BJ (cell line): Measurements from ENCODE around the gene RXYLT1. TPM values are rescaled to one million over a fixed set of nuclear protein-coding genes. Genes with fewer than 3 reads are reported as not detected.

Experiments
- CTCF ChIA-PET: fragments of 350-600 bp; formaldehyde crosslinking; extraction: SDS; loops from one replicate; lab custom pipeline; 2021; ENCODE audit warnings: antibody characterized with exemption, inconsistent platforms; lab: Yijun Ruan, JAX
- POLR2A ChIA-PET: fragments of 300-600 bp; sonication (Branson Sonifier 250); formaldehyde crosslinking; extraction: SDS; loops from one replicate; lab custom pipeline; 2021; ENCODE audit warnings: antibody characterized with exemption; lab: Charles Lee
- DNase-seq: peaks from one replicate; pipeline ENCODE4 v3.0.0-alpha.2; 2011; ENCODE audit warnings: low read depth
- H3K27me3 ChIP-seq: 2 replicates; pipeline ENCODE4 v1.6.0; 2011; ENCODE audit warnings: low read length; ENCODE audit not compliant: control insufficient read depth, insufficient read depth
- H3K36me3 ChIP-seq: 2 replicates; pipeline ENCODE4 v1.5.1; 2011; ENCODE audit warnings: low read length; ENCODE audit not compliant: control insufficient read depth, insufficient read depth
- H3K4me3 ChIP-seq: 2 replicates; pipeline ENCODE4 v1.5.1; 2011; ENCODE audit warnings: low read depth, mild to moderate bottlenecking, control low read depth, low read length
- polyA plus RNA-seq: library from polyadenylated mRNA; depleted of rRNA; stranded (reverse); fragments of >200 nt; gene quantifications from 2 replicates; pipeline ENCODE4 v1.2.3, GENCODE V29; 2011
- TF ChIP-seq, protein P1 (sequence below): IDR thresholded peaks from 2 replicates; pipeline ENCODE4 v1.5.1; 2011; ENCODE audit warnings: low read depth, mild to moderate bottlenecking, control low read depth, inconsistent platforms, low read length, moderate library complexity; ENCODE audit not compliant: insufficient read depth

RXYLT1 gene
- polyA plus RNA-seq, 1 experiment = 7.3 TPM

DNA sequence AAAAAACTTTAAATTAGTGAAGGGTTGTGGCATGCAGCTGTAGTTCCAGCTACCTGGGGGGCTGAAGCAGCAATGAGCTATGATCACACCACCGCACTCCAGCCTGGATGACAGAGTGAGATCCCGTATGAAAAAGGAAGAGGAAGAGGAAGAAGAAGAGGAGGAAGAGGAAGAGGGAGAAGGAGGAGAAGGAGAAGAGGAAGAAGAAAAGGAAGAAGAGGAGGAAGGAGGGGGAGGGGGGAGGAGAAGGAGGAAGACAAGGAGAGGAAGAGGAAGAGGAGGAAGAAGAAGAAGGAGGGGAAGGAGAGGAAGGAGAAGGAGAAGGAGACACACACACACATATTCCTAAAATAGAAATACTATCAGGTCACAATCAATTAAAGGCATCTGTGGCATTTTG, 32.0 kb downstream of the RXYLT1 start:
- Histone ChIP-seq H3K27me3 (no peaks in the 10 kb centered on the region), H3K36me3 (peaks cover 4% of the 10 kb centered on the region), H3K4me3 (no peak overlapping the region)
- no peak for DNase-seq
- ChIA-PET CTCF (interaction anchor here (1.1 kb wide), 1 partner anchor 9 kb away, joined by 6 read pairs; no protein-coding TSS in a partner anchor), POLR2A (no interaction called here)
- TF ChIP-seq, protein P1, sequence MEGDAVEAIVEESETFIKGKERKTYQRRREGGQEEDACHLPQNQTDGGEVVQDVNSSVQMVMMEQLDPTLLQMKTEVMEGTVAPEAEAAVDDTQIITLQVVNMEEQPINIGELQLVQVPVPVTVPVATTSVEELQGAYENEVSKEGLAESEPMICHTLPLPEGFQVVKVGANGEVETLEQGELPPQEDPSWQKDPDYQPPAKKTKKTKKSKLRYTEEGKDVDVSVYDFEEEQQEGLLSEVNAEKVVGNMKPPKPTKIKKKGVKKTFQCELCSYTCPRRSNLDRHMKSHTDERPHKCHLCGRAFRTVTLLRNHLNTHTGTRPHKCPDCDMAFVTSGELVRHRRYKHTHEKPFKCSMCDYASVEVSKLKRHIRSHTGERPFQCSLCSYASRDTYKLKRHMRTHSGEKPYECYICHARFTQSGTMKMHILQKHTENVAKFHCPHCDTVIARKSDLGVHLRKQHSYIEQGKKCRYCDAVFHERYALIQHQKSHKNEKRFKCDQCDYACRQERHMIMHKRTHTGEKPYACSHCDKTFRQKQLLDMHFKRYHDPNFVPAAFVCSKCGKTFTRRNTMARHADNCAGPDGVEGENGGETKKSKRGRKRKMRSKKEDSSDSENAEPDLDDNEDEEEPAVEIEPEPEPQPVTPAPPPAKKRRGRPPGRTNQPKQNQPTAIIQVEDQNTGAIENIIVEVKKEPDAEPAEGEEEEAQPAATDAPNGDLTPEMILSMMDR = no peak

DNA sequence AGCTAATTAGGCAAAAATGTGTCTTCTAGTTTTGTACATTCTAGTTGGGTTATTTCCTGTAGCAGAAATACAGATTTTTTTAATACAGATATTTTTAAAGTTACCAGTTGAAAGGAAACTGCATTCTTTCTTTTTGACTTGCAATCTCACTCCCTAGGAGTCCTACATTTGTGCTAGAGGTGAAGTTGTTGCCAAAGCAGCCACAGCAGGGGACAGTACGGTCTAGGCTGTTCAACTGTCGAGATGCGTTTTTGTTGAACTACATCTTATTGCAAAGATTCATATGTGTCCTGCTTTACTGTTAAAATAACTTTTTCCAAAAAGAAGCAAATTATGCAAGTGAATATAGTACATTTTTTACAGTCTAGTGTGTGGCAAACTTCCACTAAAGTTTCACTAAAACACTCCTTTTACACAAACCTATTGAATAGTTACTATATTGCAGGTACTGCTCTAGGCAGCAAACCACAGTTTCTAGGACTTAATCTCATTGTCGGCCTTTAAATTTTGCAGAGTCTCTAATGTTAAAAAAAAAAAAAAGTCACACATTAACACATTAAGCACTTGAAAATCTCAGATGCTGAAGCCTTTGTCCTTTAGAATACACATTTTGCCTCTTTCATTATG, 34.5 kb downstream of the RXYLT1 start:
- no peaks in the 10 kb centered on the region for H3K27me3 ChIP-seq
- ChIA-PET POLR2A (no interaction called here), CTCF (interaction anchor here (0.6 kb wide), 1 partner anchor 14 kb away, joined by 7 read pairs; no protein-coding TSS in a partner anchor)
- no peaks in the 10 kb centered on the region for H3K36me3 ChIP-seq
- TF ChIP-seq, protein P1 = no peak
- no peak for DNase-seq
- H3K4me3 ChIP-seq = no peak overlapping the region

DNA sequence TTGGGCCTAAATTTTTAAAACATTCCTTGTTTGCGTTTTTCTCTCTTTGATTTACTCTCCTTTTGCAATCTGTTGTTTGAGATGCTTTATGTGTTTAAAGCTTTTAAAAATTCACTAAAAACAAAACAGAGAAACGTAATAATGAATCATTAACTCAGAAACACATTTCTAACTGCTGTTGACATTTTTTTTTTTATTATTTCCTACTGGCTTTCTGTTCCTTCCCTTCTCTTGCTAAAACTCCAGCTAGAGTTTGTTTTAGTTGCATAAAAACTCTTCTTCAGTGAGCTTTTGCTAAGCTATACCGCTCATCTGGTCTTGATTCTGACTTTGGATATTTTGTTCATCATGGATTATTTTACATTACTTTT, 35.8 kb downstream of the RXYLT1 start:
- POLR2A ChIA-PET = no interaction called here
- TF ChIP-seq, protein P1 = no peak
- CTCF ChIA-PET = interaction anchor here (0.9 kb wide), 1 partner anchor 11 kb away, joined by 3 read pairs; no protein-coding TSS in a partner anchor
- DNase-seq = no peak
- Histone ChIP-seq H3K27me3 (no peaks in the 10 kb centered on the region), H3K36me3 (no peaks in the 10 kb centered on the region), H3K4me3 (no peak overlapping the region)

DNA sequence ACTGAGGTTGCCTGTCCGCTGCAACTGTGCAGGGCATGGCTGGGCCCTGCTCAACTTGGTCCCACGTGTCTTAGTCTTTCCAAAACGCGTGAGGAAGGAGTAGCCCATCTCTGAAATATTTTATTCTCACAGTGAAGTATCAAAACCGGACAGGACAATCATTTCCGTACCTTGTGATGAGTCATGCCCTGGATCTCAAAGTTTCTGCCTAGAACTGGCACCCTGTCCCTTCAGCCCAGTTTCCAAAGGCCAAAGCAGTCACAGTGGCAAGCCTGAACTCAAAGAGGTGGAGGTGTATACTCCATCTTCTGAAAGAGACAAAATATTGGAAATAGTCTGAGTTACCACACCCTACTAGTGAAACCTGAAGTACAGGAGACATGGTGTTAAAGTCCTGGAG, 36.3 kb downstream of the RXYLT1 start:
- H3K4me3 ChIP-seq = no peak overlapping the region
- CTCF ChIA-PET = interaction anchor here (0.9 kb wide), 1 partner anchor 11 kb away, joined by 3 read pairs; no protein-coding TSS in a partner anchor

DNA sequence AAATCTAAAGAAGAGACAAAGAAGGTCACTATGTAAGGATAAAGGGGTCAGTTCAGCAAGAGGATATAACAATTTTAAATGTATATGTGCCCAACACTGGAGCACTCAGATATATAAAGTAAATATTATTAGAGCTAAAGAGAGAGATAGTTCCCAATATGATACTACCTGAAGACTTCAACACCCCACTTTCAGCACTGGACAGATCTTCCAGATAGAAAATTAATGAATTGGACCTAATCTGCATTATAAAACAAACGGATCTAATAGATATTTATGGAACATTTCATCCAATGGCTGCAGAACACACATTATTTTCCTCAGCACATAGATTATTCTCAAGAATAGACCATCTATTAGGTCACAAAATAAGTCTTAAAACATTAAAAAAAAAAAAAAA, 40.7 kb downstream of the RXYLT1 start:
- DNase-seq = no peak
- TF ChIP-seq, protein P1 = no peak
- H3K4me3 ChIP-seq = no peak overlapping the region
- H3K27me3 ChIP-seq = no peaks in the 10 kb centered on the region
- ChIA-PET CTCF (no interaction called here), POLR2A (interaction anchor here (0.5 kb wide), 1 partner anchor 573 kb away, joined by 3 read pairs; no protein-coding TSS in a partner anchor)
- H3K36me3 ChIP-seq = no peaks in the 10 kb centered on the region

More for the DNA sequence above, 36.3 kb downstream of the RXYLT1 start:
- H3K36me3 ChIP-seq = no peaks in the 10 kb centered on the region
- no peak for DNase-seq
- TF ChIP-seq, protein P1 = no peak
- no peaks in the 10 kb centered on the region for H3K27me3 ChIP-seq
- POLR2A ChIA-PET = no interaction called here
